Calu3 (cell line): ENCODE results near the gene INVS. TPM values are rescaled to one million over a fixed set of nuclear protein-coding genes. Genes with fewer than 3 reads are reported as not detected.

Source experiments
- BruUV-seq: library from RNA; stranded (reverse); fragments of 400-500 nt; replicated peaks from 2 replicates; lab custom pipeline; 2021; lab: Mats Ljungman, UMichigan
- CTCF ChIA-PET: fragments of 300-600 bp; sonication (Branson Sonifier 250); formaldehyde crosslinking; loops from one replicate; lab custom pipeline; 2022; ENCODE audit warnings: antibody characterized with exemption; lab: Charles Lee
- DNase-seq: peaks from one replicate; pipeline ENCODE4 v3.0.0; 2022
- H3K27ac Mint-ChIP-seq: one replicate; pipeline ENCODE4 v1.8.0; 2022; ENCODE audit warnings: mixed read lengths; ENCODE audit not compliant: unreplicated experiment
- H3K27me3 Mint-ChIP-seq: one replicate; pipeline ENCODE4 v1.8.0; 2022; ENCODE audit warnings: mixed read lengths; ENCODE audit not compliant: unreplicated experiment
- H3K36me3 Mint-ChIP-seq: one replicate; pipeline ENCODE4 v1.8.0; 2022; ENCODE audit warnings: mild to moderate bottlenecking, moderate library complexity, mixed read lengths; ENCODE audit not compliant: insufficient read depth, unreplicated experiment
- H3K4me1 Mint-ChIP-seq: one replicate; pipeline ENCODE4 v1.8.0; 2022; ENCODE audit warnings: mild to moderate bottlenecking, low read depth, mixed read lengths; ENCODE audit not compliant: unreplicated experiment
- H3K4me3 Mint-ChIP-seq: one replicate; pipeline ENCODE4 v1.8.0; 2022; ENCODE audit warnings: mild to moderate bottlenecking, low read depth, moderate library complexity, mixed read lengths; ENCODE audit not compliant: unreplicated experiment
- H3K9me3 Mint-ChIP-seq: one replicate; pipeline ENCODE4 v1.8.0; 2022; ENCODE audit warnings: low read depth, mixed read lengths; ENCODE audit not compliant: unreplicated experiment
- intact Hi-C: fragments of 100-400 bp; cut with micrococcal nuclease; formaldehyde crosslinking; loops from one replicate; pipeline ENCODE4 v1.10.0; 2022; ENCODE audit not compliant: unreplicated experiment
- total RNA-seq: library from RNA; stranded (reverse); gene quantifications from 2 replicates; pipeline ENCODE4 v1.2.3, GENCODE V29; 2022
- TF ChIP-seq, protein P1 (sequence below): fragments of 200-600 bp; IDR thresholded peaks from one replicate; pipeline ENCODE4 v1.8.0; 2022; ENCODE audit warnings: antibody characterized with exemption; ENCODE audit not compliant: unreplicated experiment

INVS gene
- total RNA-seq, 1 experiment from 2014 or later = 12.4 TPM

DNA sequence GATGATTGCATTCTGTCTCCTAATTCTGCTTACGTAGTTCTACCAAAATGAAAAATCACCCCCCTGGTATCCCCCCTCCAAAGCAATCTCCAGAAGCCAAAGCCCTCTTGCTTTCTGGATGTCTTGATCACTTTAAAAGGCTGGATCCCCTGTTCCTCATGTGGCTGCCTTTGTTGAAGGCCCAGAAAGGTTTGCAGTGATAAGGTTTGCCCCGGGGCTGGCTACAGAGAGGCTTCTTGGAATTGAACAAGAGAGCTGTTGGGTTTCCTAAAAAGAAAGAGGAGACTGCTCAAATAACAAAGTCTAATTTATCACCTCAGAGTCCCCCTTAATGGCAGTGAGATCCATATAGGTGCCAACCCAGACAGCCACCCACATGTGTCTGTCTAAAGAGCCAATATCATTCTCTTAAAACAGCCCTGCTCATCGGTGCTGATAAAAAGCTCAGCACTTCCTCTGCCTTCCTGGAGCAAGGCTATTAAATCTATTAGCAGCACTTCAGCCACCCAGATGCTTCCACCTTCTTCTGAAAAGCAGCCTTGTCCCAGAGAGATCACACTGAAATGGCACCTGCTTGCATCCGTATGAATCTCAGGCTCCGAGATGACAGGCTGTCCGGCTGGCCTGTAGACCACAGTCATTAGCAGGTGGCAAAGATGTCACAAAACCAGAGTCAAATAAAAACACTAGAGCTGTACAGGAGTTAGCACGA, 182.8 kb downstream of the INVS start:
- no peak overlapping the region for H3K4me3 Mint-ChIP-seq
- DNase-seq = no peak
- no peaks in the 10 kb centered on the region for H3K4me1 Mint-ChIP-seq
- intact Hi-C loops = no loop called here
- TF ChIP-seq, protein P1, sequence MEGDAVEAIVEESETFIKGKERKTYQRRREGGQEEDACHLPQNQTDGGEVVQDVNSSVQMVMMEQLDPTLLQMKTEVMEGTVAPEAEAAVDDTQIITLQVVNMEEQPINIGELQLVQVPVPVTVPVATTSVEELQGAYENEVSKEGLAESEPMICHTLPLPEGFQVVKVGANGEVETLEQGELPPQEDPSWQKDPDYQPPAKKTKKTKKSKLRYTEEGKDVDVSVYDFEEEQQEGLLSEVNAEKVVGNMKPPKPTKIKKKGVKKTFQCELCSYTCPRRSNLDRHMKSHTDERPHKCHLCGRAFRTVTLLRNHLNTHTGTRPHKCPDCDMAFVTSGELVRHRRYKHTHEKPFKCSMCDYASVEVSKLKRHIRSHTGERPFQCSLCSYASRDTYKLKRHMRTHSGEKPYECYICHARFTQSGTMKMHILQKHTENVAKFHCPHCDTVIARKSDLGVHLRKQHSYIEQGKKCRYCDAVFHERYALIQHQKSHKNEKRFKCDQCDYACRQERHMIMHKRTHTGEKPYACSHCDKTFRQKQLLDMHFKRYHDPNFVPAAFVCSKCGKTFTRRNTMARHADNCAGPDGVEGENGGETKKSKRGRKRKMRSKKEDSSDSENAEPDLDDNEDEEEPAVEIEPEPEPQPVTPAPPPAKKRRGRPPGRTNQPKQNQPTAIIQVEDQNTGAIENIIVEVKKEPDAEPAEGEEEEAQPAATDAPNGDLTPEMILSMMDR = no peak
- CTCF ChIA-PET = interaction anchor here (0.7 kb wide), 1 partner anchor 1277 kb away, joined by 3 read pairs; no protein-coding TSS in a partner anchor
- H3K9me3 Mint-ChIP-seq = no peaks in the 10 kb centered on the region
- no peak overlapping the region for H3K27ac Mint-ChIP-seq
- H3K27me3 Mint-ChIP-seq = no peaks in the 10 kb centered on the region
- BruUV-seq = no TSS peak
- H3K36me3 Mint-ChIP-seq = peaks cover 4% of the 10 kb centered on the region

DNA sequence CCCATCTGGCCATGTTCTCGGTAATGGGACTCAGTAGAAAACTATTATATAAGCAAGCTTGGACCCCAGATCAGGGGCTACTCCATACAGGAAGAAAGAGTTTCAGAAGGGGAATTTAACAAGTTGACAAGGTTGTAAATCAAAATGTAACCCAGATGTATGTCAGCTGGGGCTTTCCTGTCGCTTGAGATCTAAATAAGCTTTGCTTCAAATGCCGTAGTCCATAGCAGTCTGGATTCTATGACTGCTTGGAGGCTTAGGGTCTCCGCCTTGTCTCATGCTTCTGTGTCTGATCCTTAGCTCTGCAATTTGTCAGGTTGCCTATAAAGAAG, 183.3 kb downstream of the INVS start:
- no peak for DNase-seq
- BruUV-seq = no TSS peak
- no peak overlapping the region for H3K27ac Mint-ChIP-seq
- H3K27me3 Mint-ChIP-seq = no peaks in the 10 kb centered on the region
- H3K36me3 Mint-ChIP-seq = peaks cover 4% of the 10 kb centered on the region
- TF ChIP-seq, protein P1 = no peak
- H3K4me1 Mint-ChIP-seq = no peaks in the 10 kb centered on the region
- no peaks in the 10 kb centered on the region for H3K9me3 Mint-ChIP-seq
- H3K4me3 Mint-ChIP-seq = no peak overlapping the region
- intact Hi-C loops = no loop called here
- CTCF ChIA-PET = no interaction called here

DNA sequence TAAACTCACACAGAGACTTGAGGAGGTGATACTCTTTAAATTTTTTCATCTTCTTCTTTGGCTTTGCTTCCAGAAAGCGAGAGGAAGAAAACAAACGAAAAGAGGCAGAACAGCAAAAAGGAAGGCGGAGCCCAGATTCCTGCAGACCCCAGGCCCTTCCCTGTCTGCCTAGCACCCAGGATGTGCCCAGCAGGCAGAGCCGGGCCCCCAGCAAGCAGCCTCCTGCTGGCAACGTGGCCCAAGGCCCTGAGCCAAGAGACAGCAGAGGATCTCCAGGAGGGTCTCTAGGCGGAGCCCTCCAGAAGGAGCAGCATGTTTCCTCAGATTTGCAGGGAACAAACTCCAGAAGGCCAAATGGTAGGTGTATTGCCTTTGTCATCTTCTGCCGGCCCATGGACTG, 185.2 kb downstream of the INVS start:
- Mint-ChIP-seq H3K4me3 (no peak overlapping the region), H3K27me3 (no peaks in the 10 kb centered on the region), H3K4me1 (no peaks in the 10 kb centered on the region), H3K9me3 (peaks cover 4% of the 10 kb centered on the region), H3K27ac (no peak overlapping the region), H3K36me3 (peaks cover 8% of the 10 kb centered on the region)
- no peak for DNase-seq
- intact Hi-C loops = no loop called here
- CTCF ChIA-PET = no interaction called here
- no TSS peak for BruUV-seq
- TF ChIP-seq, protein P1 = no peak

DNA sequence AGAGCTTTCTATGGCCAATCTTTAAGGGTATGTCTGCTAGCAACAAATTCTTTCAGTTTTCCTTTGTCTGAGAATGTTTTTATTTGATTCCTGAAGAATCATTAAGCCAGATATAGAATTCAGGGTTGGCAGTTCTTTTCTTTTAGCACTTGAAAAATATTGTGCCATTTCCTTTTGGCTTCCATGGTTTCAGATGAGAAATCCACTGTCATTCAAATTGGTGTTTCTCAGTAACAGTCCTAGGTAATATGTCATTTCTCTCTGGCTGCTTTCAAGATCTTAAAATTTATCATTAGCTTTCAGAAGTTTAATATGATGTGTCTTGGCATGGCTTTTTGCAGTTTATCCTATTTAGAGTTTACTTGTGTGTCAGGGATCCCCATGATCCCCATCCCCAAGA, 186.0 kb downstream of the INVS start:
- TF ChIP-seq, protein P1 = no peak
- DNase-seq = no peak
- BruUV-seq = no TSS peak
- no peaks in the 10 kb centered on the region for H3K4me1 Mint-ChIP-seq
- no peaks in the 10 kb centered on the region for H3K27me3 Mint-ChIP-seq
- no peak overlapping the region for H3K4me3 Mint-ChIP-seq
- H3K36me3 Mint-ChIP-seq = peaks cover 10% of the 10 kb centered on the region
- H3K9me3 Mint-ChIP-seq = peaks cover 4% of the 10 kb centered on the region
- CTCF ChIA-PET = no interaction called here
- no peak overlapping the region for H3K27ac Mint-ChIP-seq
- intact Hi-C loops = no loop called here
